HepG2 (cell line): ENCODE data around the gene RABGAP1L. TPM values are rescaled to one million over a fixed set of nuclear protein-coding genes. Genes with fewer than 3 reads are reported as not detected.
A peak's percentile ranks its signal among the peaks of the same experiment; 100 is the strongest.

Source experiments
- ARID5B ChIP-seq: IDR thresholded peaks from 2 replicates; pipeline ENCODE4 v1.4.0; 2020; ENCODE audit warnings: mild to moderate bottlenecking, missing genetic modification reagents
- CHD4 ChIP-seq: fragments of 200-600 bp; sonication (generic); IDR thresholded peaks from 2 replicates; pipeline ENCODE4 v1.7.0; 2017; ENCODE audit warnings: mild to moderate bottlenecking, low read length, borderline replicate concordance
- FOXA3 ChIP-seq: IDR thresholded peaks from 2 replicates; pipeline ENCODE4 v1.6.1; 2016; ENCODE audit warnings: missing genetic modification reagents, missing compliant biosample characterization
- HINFP ChIP-seq: sonication (generic); formaldehyde crosslinking; IDR thresholded peaks from 2 replicates; pipeline ENCODE4 v1.4.0; 2020; ENCODE audit warnings: low read depth, mild to moderate bottlenecking, missing genetic modification reagents
- IRX3 ChIP-seq: sonication (generic); formaldehyde crosslinking; IDR thresholded peaks from 2 replicates; pipeline ENCODE4 v1.8.1; 2023; ENCODE audit warnings: mild to moderate bottlenecking, low read depth, missing genetic modification reagents, borderline replicate concordance
- KLF9 ChIP-seq: IDR thresholded peaks from 2 replicates; pipeline ENCODE4 v1.6.1; 2016; ENCODE audit warnings: low read depth
- MED1 ChIP-seq: sonication (generic); formaldehyde crosslinking; IDR thresholded peaks from 2 replicates; pipeline ENCODE4 v1.4.0; 2020; ENCODE audit warnings: missing genetic modification reagents
- MTF1 ChIP-seq: sonication (generic); formaldehyde crosslinking; IDR thresholded peaks from 2 replicates; pipeline ENCODE4 v1.5.0; 2020; ENCODE audit warnings: missing genetic modification reagents
- MYNN ChIP-seq: sonication (generic); formaldehyde crosslinking; IDR thresholded peaks from 2 replicates; pipeline ENCODE4 v1.4.0; 2020; ENCODE audit warnings: mild to moderate bottlenecking, low read depth, missing genetic modification reagents
- NCOA2 ChIP-seq: sonication (generic); formaldehyde crosslinking; IDR thresholded peaks from 2 replicates; pipeline ENCODE4 v1.8.0; 2022; ENCODE audit warnings: inconsistent platforms
- NR2F1 ChIP-seq, 2 experiments: fragments of 450-650 bp in 1 of 2; formaldehyde crosslinking in 1 of 2; IDR thresholded peaks; 2 replicates each; pipeline versions ENCODE4 v1.5.0 to v1.6.1; 2016 to 2020; ENCODE audit warnings: mild to moderate bottlenecking in 1 of 2, missing compliant biosample characterization in 1 of 2, missing genetic modification reagents in 1 of 2, moderate library complexity in 1 of 2
- SIN3A ChIP-seq: IDR thresholded peaks from 2 replicates; pipeline ENCODE4 v1.6.1; 2011; ENCODE audit warnings: low read depth, mild to moderate bottlenecking, control low read depth, low read length, borderline replicate concordance
- SRF ChIP-seq: IDR thresholded peaks from 2 replicates; pipeline ENCODE4 v1.6.1; 2011; ENCODE audit warnings: mild to moderate bottlenecking, low read depth, low read length, moderate library complexity
- TFDP2 ChIP-seq: sonication (generic); formaldehyde crosslinking; IDR thresholded peaks from 2 replicates; pipeline ENCODE4 v1.4.0; 2020; ENCODE audit warnings: missing genetic modification reagents
- U2AF1 ChIP-seq: fragments of 200-400 bp; formaldehyde crosslinking; optimal IDR thresholded peaks from 2 replicates; pipeline ENCODE3; 2017; ENCODE audit warnings: mild to moderate bottlenecking, low read depth, low read length
- XRCC5 ChIP-seq: fragments of 200-400 bp; formaldehyde crosslinking; optimal IDR thresholded peaks from 2 replicates; pipeline ENCODE3; 2017; ENCODE audit warnings: mild to moderate bottlenecking, low read length
- ZNF138 ChIP-seq: sonication (generic); formaldehyde crosslinking; IDR thresholded peaks from 2 replicates; pipeline ENCODE4 v1.5.0; 2020; ENCODE audit warnings: mild to moderate bottlenecking, low read depth, missing genetic modification reagents
- ZNF17 ChIP-seq: sonication (generic); formaldehyde crosslinking; IDR thresholded peaks from 2 replicates; pipeline ENCODE4 v1.5.0; 2020; ENCODE audit warnings: mild to moderate bottlenecking, missing genetic modification reagents
- ZNF282 ChIP-seq: fragments of 450-650 bp; IDR thresholded peaks from 2 replicates; pipeline ENCODE4 v1.6.1; 2018; ENCODE audit not compliant: partially characterized antibody
- ZNF383 ChIP-seq: sonication (generic); formaldehyde crosslinking; IDR thresholded peaks from 2 replicates; pipeline ENCODE4 v1.4.0; 2020; ENCODE audit warnings: missing genetic modification reagents, mild to moderate bottlenecking, borderline replicate concordance
- ZNF563 ChIP-seq: sonication (generic); formaldehyde crosslinking; IDR thresholded peaks from 2 replicates; pipeline ENCODE4 v1.8.0; 2022; ENCODE audit warnings: mild to moderate bottlenecking, moderate library complexity, missing genetic modification reagents
- ZNF567 ChIP-seq: sonication (generic); formaldehyde crosslinking; IDR thresholded peaks from 2 replicates; pipeline ENCODE4 v1.8.1; 2023; ENCODE audit warnings: mild to moderate bottlenecking, missing genetic modification reagents, borderline replicate concordance
- ZNF800 ChIP-seq: sonication (generic); formaldehyde crosslinking; IDR thresholded peaks from 2 replicates; pipeline ENCODE4 v1.4.0; 2020; ENCODE audit warnings: missing genetic modification reagents
- polyA plus RNA-seq, 8 experiments: library from polyadenylated mRNA; depleted of rRNA in 3 of 8; stranded (reverse) in 7 of 8; unstranded in 1 of 8; fragments of >200 nt; fragmentation: Illumina TruSeq in 4 of 8; extraction: Trizol in 4 of 8; gene quantifications; 2 replicates each; pipeline versions ENCODE4 v1.2.1 to v1.2.3, GENCODE V29; 2011 to 2016; ENCODE audit warnings: low read depth in 4 of 8, missing spikeins in 1 of 8, mixed read lengths in 1 of 8; ENCODE audit not compliant: insufficient read depth in 1 of 8
- total RNA-seq, 5 experiments: library from RNA; depleted of rRNA; stranded (reverse); fragments of >200 nt; fragmentation: Illumina TruSeq; extraction: Trizol; gene quantifications; 2 replicates each; pipeline ENCODE4 v1.2.3, GENCODE V29; 2016; ENCODE audit warnings: low read depth in 1 of 5

Gene RABGAP1L
- total and polyA plus RNA-seq, 2 of the 13 experiments (the other 11 are each of a cell fraction or from before 2014, with no cell fraction given) = 7.9 to 22.6 TPM

- TF ChIP-seq MTF1 (CRISPR knock-in tag) (no peak), NR2F1 (CRISPR knock-in tag; IDR thresholded peaks at IDR 0.05) (no peak), MED1 (CRISPR knock-in tag) (peak; percentile 6; the same call in 1 of the 2 replicates), HINFP (CRISPR knock-in tag) (no peak), MYNN (no peak), NCOA2 (no peak), ARID5B (CRISPR knock-in tag) (no peak), ZNF383 (CRISPR knock-in tag) (no peak), FOXA3 (CRISPR knock-in tag) (no peak), KLF9 (CRISPR knock-in tag) (no peak), XRCC5 (no peak), ZNF800 (peak; percentile 77; the same call in 1 of the 2 replicates), ZNF563 (CRISPR knock-in tag) (no peak), ZNF282 (no peak), ZNF138 (CRISPR knock-in tag) (no peak), SRF (no peak), CHD4 (no peak), ZNF567 (no peak), ZNF17 (CRISPR knock-in tag) (no peak), U2AF1 (no peak), SIN3A (no peak), TFDP2 (CRISPR knock-in tag) (no peak), IRX3 (CRISPR knock-in tag) (no peak)
These were observed 839.4 kb downstream of the RABGAP1L start (continued) for GRCh38 chr1:174998569-174999215.
